SK-N-SH (cell line): Measurements from ENCODE around the gene PHIP. TPM values are rescaled to one million over a fixed set of nuclear protein-coding genes. Genes with fewer than 3 reads are reported as not detected.

ENCODE experiments used
- CTCF ChIA-PET: fragments of 300-600, 350-600 bp; formaldehyde crosslinking; extraction: SDS; loops from one replicate; lab custom pipeline; 2021; lab: Yijun Ruan, JAX
- POLR2A ChIA-PET: fragments of 350-600 bp; sonication (Branson Sonifier 250); formaldehyde crosslinking; extraction: SDS; loops from one replicate; lab custom pipeline; 2020; ENCODE audit warnings: antibody characterized with exemption, inconsistent platforms; lab: Yijun Ruan, JAX
- DNase-seq: peaks from one replicate; pipeline ENCODE4 v3.0.0; 2012
- H2AFZ ChIP-seq: fragments of 200-600 bp; sonication (generic); 2 replicates; pipeline ENCODE4 v1.8.1; 2016; ENCODE audit warnings: antibody characterized with exemption, mild to moderate bottlenecking, low read depth
- H3F3A ChIP-seq: fragments of 200-600 bp; sonication (generic); replicated peaks from 2 replicates; pipeline ENCODE3; 2016; ENCODE audit warnings: antibody characterized with exemption, mild to moderate bottlenecking; ENCODE audit not compliant: insufficient read depth
- H3K27ac ChIP-seq, 2 experiments: fragments of 200-500 bp in 1 of 2; fragments of 200-600 bp in 1 of 2; sonication (Bioruptor generic) in 1 of 2; sonication (generic), shearing (Covaris generic) in 1 of 2; 2 replicates each; pipeline versions ENCODE4 v1.5.1 to v1.6.1; 2014 to 2016; ENCODE audit warnings: low read depth in 2 of 2, inconsistent platforms in 1 of 2, low read length in 1 of 2, mild to moderate bottlenecking in 1 of 2, mixed read lengths in 1 of 2
- H3K27me3 ChIP-seq: fragments of 200-600 bp; sonication (generic), shearing (Covaris generic); 2 replicates; pipeline ENCODE4 v1.6.1; 2016; ENCODE audit warnings: mixed run types; ENCODE audit not compliant: insufficient read depth
- H3K36me3 ChIP-seq, 2 experiments: fragments of 200-500 bp in 1 of 2; fragments of 200-600 bp in 1 of 2; sonication (Bioruptor generic) in 1 of 2; sonication (generic) in 1 of 2; replicated peaks in 1 of 2; 2 replicates each; pipeline versions ENCODE3 to v1.5.1; 2014 to 2016; ENCODE audit warnings: low read length in 1 of 2, mild to moderate bottlenecking in 1 of 2; ENCODE audit not compliant: insufficient read depth in 2 of 2, control insufficient read depth in 1 of 2
- H3K4me1 ChIP-seq, 2 experiments: fragments of 200-500 bp in 1 of 2; fragments of 200-600 bp in 1 of 2; sonication (Bioruptor generic) in 1 of 2; sonication (generic), shearing (Covaris generic) in 1 of 2; 2 replicates each; pipeline versions ENCODE4 v1.5.1 to v1.6.1; 2014 to 2016; ENCODE audit warnings: low read depth in 1 of 2, low read length in 1 of 2, mixed run types in 1 of 2; ENCODE audit not compliant: insufficient read depth in 2 of 2, control insufficient read depth in 1 of 2
- H3K4me2 ChIP-seq: fragments of 200-600 bp; sonication (generic), shearing (Covaris generic); 2 replicates; pipeline ENCODE4 v1.6.1; 2017; ENCODE audit warnings: mixed run types
- H3K4me3 ChIP-seq, 2 experiments: fragments of 200-500 bp in 1 of 2; fragments of 200-600 bp in 1 of 2; sonication (Bioruptor generic) in 1 of 2; sonication (generic), shearing (Covaris generic) in 1 of 2; 2 replicates each; pipeline versions ENCODE4 v1.5.1 to v1.8.1; 2014 to 2016; ENCODE audit warnings: low read depth in 2 of 2, inconsistent platforms in 1 of 2, low read length in 1 of 2, mild to moderate bottlenecking in 1 of 2, mixed read lengths in 1 of 2, moderate library complexity in 1 of 2
- H3K79me2 ChIP-seq: fragments of 200-600 bp; sonication (generic); 2 replicates; pipeline ENCODE4 v1.8.1; 2017; ENCODE audit warnings: mild to moderate bottlenecking; ENCODE audit not compliant: insufficient read depth
- H3K9ac ChIP-seq: fragments of 200-600 bp; sonication (generic); 2 replicates; pipeline ENCODE4 v1.6.1; 2017; ENCODE audit warnings: mixed run types
- H3K9me2 ChIP-seq: fragments of 200-600 bp; sonication (generic); 2 replicates; pipeline ENCODE4 v1.6.1; 2017; ENCODE audit warnings: mixed run types
- H3K9me3 ChIP-seq: fragments of 200-600 bp; sonication (generic); 2 replicates; pipeline ENCODE4 v1.6.1; 2017; ENCODE audit warnings: mixed run types, mild to moderate bottlenecking, moderate library complexity
- H4K20me1 ChIP-seq: fragments of 200-600 bp; sonication (generic); 2 replicates; pipeline ENCODE4 v1.6.1; 2017; ENCODE audit warnings: mild to moderate bottlenecking, mixed run types; ENCODE audit not compliant: insufficient read depth
- ELF1 ChIP-seq: IDR thresholded peaks from 2 replicates; pipeline ENCODE4 v1.4.0; 2012
- EP300 ChIP-seq, 2 experiments: IDR thresholded peaks; 2 replicates each; pipeline versions ENCODE4 v1.4.0 to v1.6.1; 2012; ENCODE audit warnings: borderline replicate concordance in 1 of 2, low read depth in 1 of 2, low read length in 1 of 2
- FOXM1 ChIP-seq: IDR thresholded peaks from 2 replicates; pipeline ENCODE4 v1.4.0; 2012; ENCODE audit warnings: low read depth, mild to moderate bottlenecking
- MAX ChIP-seq: IDR thresholded peaks from 2 replicates; pipeline ENCODE4 v1.4.0; 2012; ENCODE audit warnings: low read depth
- SMC3 ChIP-seq: IDR thresholded peaks from 2 replicates; pipeline ENCODE4 v1.6.1; 2012; ENCODE audit warnings: low read depth, low read length, improper control_type of control experiment
- TCF12 ChIP-seq: IDR thresholded peaks from 2 replicates; pipeline ENCODE4 v1.4.0; 2012
- WGBS: methylation state at CpG from one replicate; pipeline ENCODE4 v1.1.6; 2017; ENCODE audit warnings: low lambda C conversion rate; 5-methylcytosine and 5-hydroxymethylcytosine counted together
- polyA plus RNA-seq, 3 experiments: library from polyadenylated mRNA; depleted of rRNA; stranded (reverse); fragments of >200 nt; gene quantifications; 2 replicates each; pipeline ENCODE4 v1.2.3, GENCODE V29; 2012
- TF ChIP-seq, protein P1 (sequence below): IDR thresholded peaks from 2 replicates; pipeline ENCODE4; 2012
- TF ChIP-seq, protein P2 (sequence below): IDR thresholded peaks from 2 replicates; pipeline ENCODE4 v1.6.1; 2012; ENCODE audit warnings: mild to moderate bottlenecking, low read depth, low read length, moderate library complexity
- TF ChIP-seq, protein P3 (sequence below): IDR thresholded peaks from 2 replicates; pipeline ENCODE4 v1.4.0; 2012; ENCODE audit warnings: low read depth, borderline replicate concordance

PHIP gene
- polyA plus RNA-seq, 1 of the 3 experiments (the other 2 are of a cell fraction): 1.7 TPM

DNA sequence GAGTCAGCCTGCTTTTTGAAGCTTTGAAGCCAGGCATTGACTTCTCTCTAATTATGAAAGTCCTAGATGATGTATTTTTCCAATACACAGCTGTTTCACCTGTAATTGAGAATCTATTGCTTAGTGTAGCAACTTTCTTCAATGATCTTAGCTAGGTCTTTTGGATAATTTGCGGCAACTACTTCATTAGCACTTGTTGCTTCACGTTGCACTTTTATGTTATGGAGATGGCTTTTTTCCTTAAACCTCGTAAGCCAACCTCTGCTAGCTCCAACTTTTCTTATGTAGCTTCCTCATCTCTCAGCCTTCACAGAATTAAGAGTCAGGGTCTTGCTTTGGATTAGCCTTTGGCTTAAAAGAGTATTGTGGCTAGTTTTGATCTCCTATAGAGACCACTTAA lies 44.8 kb downstream of the PHIP start (continued):
- TF ChIP-seq, protein P1, sequence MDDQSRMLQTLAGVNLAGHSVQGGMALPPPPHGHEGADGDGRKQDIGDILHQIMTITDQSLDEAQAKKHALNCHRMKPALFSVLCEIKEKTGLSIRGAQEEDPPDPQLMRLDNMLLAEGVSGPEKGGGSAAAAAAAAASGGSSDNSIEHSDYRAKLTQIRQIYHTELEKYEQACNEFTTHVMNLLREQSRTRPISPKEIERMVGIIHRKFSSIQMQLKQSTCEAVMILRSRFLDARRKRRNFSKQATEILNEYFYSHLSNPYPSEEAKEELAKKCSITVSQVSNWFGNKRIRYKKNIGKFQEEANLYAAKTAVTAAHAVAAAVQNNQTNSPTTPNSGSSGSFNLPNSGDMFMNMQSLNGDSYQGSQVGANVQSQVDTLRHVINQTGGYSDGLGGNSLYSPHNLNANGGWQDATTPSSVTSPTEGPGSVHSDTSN: no peak
- TF ChIP-seq EP300 (IDR thresholded peaks at IDR 0.05; ENCODE audit: borderline replicate concordance in 1 of 2, low read depth in 1 of 2, low read length in 1 of 2) (no peak), MAX (no peak)
- TF ChIP-seq, protein P2, sequence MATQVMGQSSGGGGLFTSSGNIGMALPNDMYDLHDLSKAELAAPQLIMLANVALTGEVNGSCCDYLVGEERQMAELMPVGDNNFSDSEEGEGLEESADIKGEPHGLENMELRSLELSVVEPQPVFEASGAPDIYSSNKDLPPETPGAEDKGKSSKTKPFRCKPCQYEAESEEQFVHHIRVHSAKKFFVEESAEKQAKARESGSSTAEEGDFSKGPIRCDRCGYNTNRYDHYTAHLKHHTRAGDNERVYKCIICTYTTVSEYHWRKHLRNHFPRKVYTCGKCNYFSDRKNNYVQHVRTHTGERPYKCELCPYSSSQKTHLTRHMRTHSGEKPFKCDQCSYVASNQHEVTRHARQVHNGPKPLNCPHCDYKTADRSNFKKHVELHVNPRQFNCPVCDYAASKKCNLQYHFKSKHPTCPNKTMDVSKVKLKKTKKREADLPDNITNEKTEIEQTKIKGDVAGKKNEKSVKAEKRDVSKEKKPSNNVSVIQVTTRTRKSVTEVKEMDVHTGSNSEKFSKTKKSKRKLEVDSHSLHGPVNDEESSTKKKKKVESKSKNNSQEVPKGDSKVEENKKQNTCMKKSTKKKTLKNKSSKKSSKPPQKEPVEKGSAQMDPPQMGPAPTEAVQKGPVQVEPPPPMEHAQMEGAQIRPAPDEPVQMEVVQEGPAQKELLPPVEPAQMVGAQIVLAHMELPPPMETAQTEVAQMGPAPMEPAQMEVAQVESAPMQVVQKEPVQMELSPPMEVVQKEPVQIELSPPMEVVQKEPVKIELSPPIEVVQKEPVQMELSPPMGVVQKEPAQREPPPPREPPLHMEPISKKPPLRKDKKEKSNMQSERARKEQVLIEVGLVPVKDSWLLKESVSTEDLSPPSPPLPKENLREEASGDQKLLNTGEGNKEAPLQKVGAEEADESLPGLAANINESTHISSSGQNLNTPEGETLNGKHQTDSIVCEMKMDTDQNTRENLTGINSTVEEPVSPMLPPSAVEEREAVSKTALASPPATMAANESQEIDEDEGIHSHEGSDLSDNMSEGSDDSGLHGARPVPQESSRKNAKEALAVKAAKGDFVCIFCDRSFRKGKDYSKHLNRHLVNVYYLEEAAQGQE: no peak

DNA sequence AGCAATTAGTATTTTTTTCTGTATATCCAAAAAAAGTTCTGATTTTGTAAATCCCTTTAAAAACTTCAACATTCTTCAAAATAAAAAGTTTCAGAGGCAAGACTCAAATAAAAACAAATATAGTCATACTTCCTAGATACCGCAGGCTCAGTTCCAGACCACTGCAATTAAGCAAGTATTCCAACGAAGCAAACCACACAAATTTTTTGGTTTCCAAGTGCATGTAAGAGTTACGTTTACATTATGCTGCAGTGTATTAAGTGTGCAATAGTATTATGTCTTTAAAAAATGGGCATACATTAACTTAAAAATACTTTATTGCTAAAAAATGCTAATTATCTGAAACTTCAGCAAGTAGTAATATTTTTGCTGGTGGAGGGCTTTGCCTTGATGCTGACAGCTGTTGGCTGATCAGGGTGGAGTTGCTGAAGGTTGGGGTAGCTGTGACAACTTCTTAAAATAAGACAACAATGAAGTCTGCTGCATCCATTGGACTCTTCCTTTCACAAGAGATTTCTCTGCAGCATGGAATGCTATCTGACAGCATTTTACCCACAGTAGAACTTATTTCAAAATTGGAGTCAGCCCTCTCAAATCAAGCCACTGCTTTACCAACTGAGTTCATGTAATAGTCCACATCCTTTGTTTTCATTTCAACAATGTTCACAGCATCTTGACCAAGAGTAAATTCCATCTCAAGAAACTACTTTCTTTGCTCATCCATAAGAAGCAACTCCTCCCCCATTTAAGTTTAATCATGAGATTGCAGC lies 46.0 kb downstream of the PHIP start:
- H3K9me2 ChIP-seq: no peaks in the 10 kb centered on the region
- H3K4me2 ChIP-seq: no peak overlapping the region
- TF ChIP-seq TCF12 (no peak), FOXM1 (no peak), SMC3 (no peak), ELF1 (no peak)
- TF ChIP-seq, protein P2: no peak
- TF ChIP-seq, protein P3, sequence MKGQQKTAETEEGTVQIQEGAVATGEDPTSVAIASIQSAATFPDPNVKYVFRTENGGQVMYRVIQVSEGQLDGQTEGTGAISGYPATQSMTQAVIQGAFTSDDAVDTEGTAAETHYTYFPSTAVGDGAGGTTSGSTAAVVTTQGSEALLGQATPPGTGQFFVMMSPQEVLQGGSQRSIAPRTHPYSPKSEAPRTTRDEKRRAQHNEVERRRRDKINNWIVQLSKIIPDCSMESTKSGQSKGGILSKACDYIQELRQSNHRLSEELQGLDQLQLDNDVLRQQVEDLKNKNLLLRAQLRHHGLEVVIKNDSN: no peak
- no peak overlapping the region for H2AFZ ChIP-seq
- H3F3A ChIP-seq: peaks cover 3% of the 10 kb centered on the region
- DNase-seq: no peak
- H3K27ac ChIP-seq: no peak overlapping the region
- no peaks in the 10 kb centered on the region for H3K9me3 ChIP-seq
- ChIA-PET POLR2A (no interaction called here), CTCF (interaction anchor here (1.0 kb wide), 1 partner anchor 17 kb away, joined by 3 read pairs; no protein-coding TSS in a partner anchor)
- peaks cover 11 to 19% of the 10 kb centered on the region in 2 experiments for H3K36me3 ChIP-seq
- 94% methylated on average over 3 of the region's 3 CpGs for WGBS
- H3K9ac ChIP-seq: no peak overlapping the region
- H4K20me1 ChIP-seq: no peaks in the 10 kb centered on the region
- H3K4me3 ChIP-seq: no peak overlapping the region
- H3K27me3 ChIP-seq: no peaks in the 10 kb centered on the region
- H3K4me1 ChIP-seq: peaks cover 0 to 2% of the 10 kb centered on the region in 2 experiments; a peak in 1 of 4 replicates
- peaks cover 2% of the 10 kb centered on the region; the same call in 1 of the 2 replicates for H3K79me2 ChIP-seq
